GM19035 (cell line): ENCODE data around the gene SUFU.
"Not testable (repeated sequence)": the region's sequence is repeated elsewhere in the genome, so short reads cannot be mapped to it uniquely, and the experiment has no call there.

Experiments used
- ATAC-seq: cut with Tn5 transposase; IDR thresholded peaks from one replicate; pipeline ENCODE4 v1.9.1; 2021; ENCODE audit not compliant: unreplicated experiment

The SUFU gene

GRCh38 chr10:102511583-102512274 is 8.0 kb downstream of the SUFU start:
- no peak for ATAC-seq

GRCh38 chr10:102514487-102515311 is 10.9 kb downstream of the SUFU start:
- ATAC-seq = no peak

- no peak for ATAC-seq
Observed at GRCh38 chr10:102515724-102516123, 12.0 kb downstream of the SUFU start.

- no peak for ATAC-seq
Observed at GRCh38 chr10:102517553-102517952, 13.8 kb downstream of the SUFU start.

GRCh38 chr10:102519246-102519825 is 15.6 kb downstream of the SUFU start:
- ATAC-seq = no peak

- ATAC-seq = no peak
Observed at GRCh38 chr10:102522874-102523249, 19.1 kb downstream of the SUFU start.

GRCh38 chr10:102523250-102524029 is 19.7 kb downstream of the SUFU start:
- no peak for ATAC-seq

GRCh38 chr10:102524746-102525145 is 21.0 kb downstream of the SUFU start:
- ATAC-seq = no peak

GRCh38 chr10:102527546-102527945 is 23.8 kb downstream of the SUFU start:
- ATAC-seq = no peak

GRCh38 chr10:102534333-102534732 is 30.6 kb downstream of the SUFU start:
- ATAC-seq = no peak

- not testable (repeated sequence) for ATAC-seq
Observed at GRCh38 chr10:102534966-102535365, 31.2 kb downstream of the SUFU start.

GRCh38 chr10:102535481-102536147 is 31.8 kb downstream of the SUFU start:
- ATAC-seq = no peak

- no peak for ATAC-seq
Observed at GRCh38 chr10:102537367-102537766, 33.6 kb downstream of the SUFU start.

GRCh38 chr10:102537948-102538347 is 34.2 kb downstream of the SUFU start:
- no peak for ATAC-seq

- ATAC-seq = no peak
Observed at GRCh38 chr10:102538811-102539210, 35.0 kb downstream of the SUFU start.

GRCh38 chr10:102540023-102540422 is 36.3 kb downstream of the SUFU start:
- no peak for ATAC-seq

- no peak for ATAC-seq
Observed at GRCh38 chr10:102542800-102543418, 39.1 kb downstream of the SUFU start.

- no peak for ATAC-seq
Observed at GRCh38 chr10:102545265-102545871, 41.6 kb downstream of the SUFU start.

GRCh38 chr10:102545997-102546396 is 42.2 kb downstream of the SUFU start:
- no peak for ATAC-seq
